ENCODE measurements around the gene PERM1. TPM values are rescaled to one million over a fixed set of nuclear protein-coding genes. Genes with fewer than 3 reads are reported as not detected.

Gene PERM1
- total and polyA plus RNA-seq, 2 of the 8 experiments (the other 6 are each of a cell fraction or from before 2014, with no cell fraction given) = not detected

GRCh38 chr1:927234-927633 is 54.7 kb downstream of the PERM1 start (continued):
- no peak for TF ChIP-seq CHD7 (IDR thresholded peaks at IDR 0.05; ENCODE audit: insufficient replicate concordance, low read length)
- TF ChIP-seq TAF1 (IDR thresholded peaks at IDR 0.05; ENCODE audit: low read depth, low read length) = no peak
- TF ChIP-seq SAP30 (IDR thresholded peaks at IDR 0.05; ENCODE audit: insufficient read depth, insufficient replicate concordance, low read length) = no peak
- no peak for TF ChIP-seq JUN (IDR thresholded peaks at IDR 0.05; ENCODE audit: low read depth, low read length)
- TF ChIP-seq HDAC6 (IDR thresholded peaks at IDR 0.05; ENCODE audit: low read depth, low read length) = no peak
